ENCODE data around the gene SNX22. TPM values are rescaled to one million over a fixed set of nuclear protein-coding genes. Genes with fewer than 3 reads are reported as not detected.

SNX22 gene
- total RNA-seq, 1 donor from 2014 or later = 0.78 TPM

DNA sequence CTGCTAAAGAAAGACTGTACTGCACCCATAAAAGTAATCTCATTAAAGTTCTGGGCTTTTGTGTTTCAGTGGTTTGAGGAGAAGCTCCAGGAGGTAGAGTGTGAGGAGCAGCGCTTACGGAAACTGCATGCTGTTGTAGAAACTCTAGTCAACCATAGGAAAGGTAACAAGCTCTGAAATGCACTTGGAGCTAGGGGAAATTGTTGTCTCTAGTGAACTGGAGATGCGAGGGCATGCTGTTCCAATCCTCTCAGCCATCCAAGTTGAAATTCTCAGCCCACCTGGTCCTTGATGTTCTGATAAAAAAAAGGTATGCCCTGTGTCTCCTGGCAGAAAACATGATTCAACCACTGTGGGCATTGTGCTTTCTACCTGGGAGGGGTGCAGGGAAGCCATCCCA lies 21.4 kb upstream of the SNX22 start:
- DNase-seq (ENCODE audit: low spot score in 2 of 2, unreplicated experiment in 2 of 2) = no peak
- H3K27me3 Mint-ChIP-seq (ENCODE audit: low read depth) = no peaks in the 10 kb centered on the region
- no peaks in the 10 kb centered on the region for H3K4me1 Mint-ChIP-seq
- H3K4me3 Mint-ChIP-seq = no peak overlapping the region
- no peaks in the 10 kb centered on the region for H3K9me3 Mint-ChIP-seq
- H3K27ac Mint-ChIP-seq = no peak overlapping the region
- H3K36me3 Mint-ChIP-seq = peaks cover 42% of the 10 kb centered on the region
- no peak for TF ChIP-seq CTCF (IDR thresholded peaks at IDR 0.05; ENCODE audit: unreplicated experiment)

DNA sequence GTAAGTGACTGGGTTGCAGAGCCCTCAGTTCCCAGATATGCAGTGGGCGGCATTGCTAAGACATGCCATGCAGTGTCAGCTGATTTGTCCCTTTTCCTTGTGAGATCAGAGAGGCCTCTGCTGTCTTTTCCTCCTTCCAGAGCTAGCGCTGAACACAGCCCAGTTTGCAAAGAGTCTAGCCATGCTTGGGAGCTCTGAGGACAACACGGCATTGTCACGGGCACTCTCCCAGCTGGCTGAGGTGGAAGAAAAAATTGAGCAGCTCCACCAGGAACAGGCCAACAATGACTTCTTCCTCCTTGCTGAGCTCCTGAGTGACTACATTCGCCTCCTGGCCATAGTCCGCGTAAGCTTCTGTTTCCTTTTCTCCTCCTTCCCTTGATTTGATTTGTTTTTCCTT lies 20.0 kb upstream of the SNX22 start:
- Mint-ChIP-seq H3K27me3 (ENCODE audit: low read depth) (no peaks in the 10 kb centered on the region), H3K27ac (no peak overlapping the region), H3K36me3 (peaks cover 37% of the 10 kb centered on the region), H3K9me3 (no peaks in the 10 kb centered on the region), H3K4me1 (no peaks in the 10 kb centered on the region), H3K4me3 (no peak overlapping the region)
- no peak for DNase-seq (ENCODE audit: low spot score in 2 of 2, unreplicated experiment in 2 of 2)
- TF ChIP-seq CTCF (IDR thresholded peaks at IDR 0.05; ENCODE audit: unreplicated experiment) = no peak

DNA sequence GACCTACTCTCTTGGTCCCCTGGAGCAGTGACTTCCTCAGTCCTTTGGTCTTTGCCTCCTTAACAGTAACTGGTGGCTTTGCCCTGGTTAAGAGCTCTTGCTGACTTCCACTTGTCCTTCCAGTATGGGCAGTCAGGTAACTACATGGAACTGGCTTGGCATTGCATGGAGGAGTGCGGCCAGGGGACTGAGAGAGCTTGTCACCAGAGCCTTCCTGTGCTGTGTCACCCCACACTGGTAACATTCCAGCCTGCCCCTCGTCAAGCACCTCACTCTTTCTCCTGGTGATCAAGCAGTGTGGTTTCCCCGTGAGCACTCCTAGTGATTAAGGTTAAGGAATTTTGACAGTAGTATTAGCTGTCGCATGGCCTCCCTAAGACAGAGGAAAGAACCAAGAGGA lies 19.3 kb upstream of the SNX22 start:
- Mint-ChIP-seq H3K27ac (no peak overlapping the region), H3K36me3 (peaks cover 39% of the 10 kb centered on the region), H3K4me1 (no peaks in the 10 kb centered on the region), H3K4me3 (no peak overlapping the region), H3K27me3 (ENCODE audit: low read depth) (no peaks in the 10 kb centered on the region), H3K9me3 (no peaks in the 10 kb centered on the region)
- TF ChIP-seq CTCF (IDR thresholded peaks at IDR 0.05; ENCODE audit: unreplicated experiment) = no peak
- no peak for DNase-seq (ENCODE audit: low spot score in 2 of 2, unreplicated experiment in 2 of 2)

- no peak overlapping the region for H3K27ac Mint-ChIP-seq
- no peak for DNase-seq (ENCODE audit: low spot score in 2 of 2, unreplicated experiment in 2 of 2)
- H3K27me3 Mint-ChIP-seq (ENCODE audit: low read depth) = no peaks in the 10 kb centered on the region
- no peak overlapping the region for H3K4me3 Mint-ChIP-seq
- peaks cover 28% of the 10 kb centered on the region for H3K36me3 Mint-ChIP-seq
- TF ChIP-seq CTCF (IDR thresholded peaks at IDR 0.05; ENCODE audit: unreplicated experiment) = no peak
- H3K9me3 Mint-ChIP-seq = no peaks in the 10 kb centered on the region
- H3K4me1 Mint-ChIP-seq = no peaks in the 10 kb centered on the region
Observed at GRCh38 chr15:64133623-64134344, 17.7 kb upstream of the SNX22 start.

- H3K36me3 Mint-ChIP-seq = peaks cover 28% of the 10 kb centered on the region
- no peak for TF ChIP-seq CTCF (IDR thresholded peaks at IDR 0.05; ENCODE audit: unreplicated experiment)
- no peaks in the 10 kb centered on the region for H3K27me3 Mint-ChIP-seq (ENCODE audit: low read depth)
- no peak overlapping the region for H3K4me3 Mint-ChIP-seq
- H3K9me3 Mint-ChIP-seq = no peaks in the 10 kb centered on the region
- no peaks in the 10 kb centered on the region for H3K4me1 Mint-ChIP-seq
- DNase-seq (ENCODE audit: low spot score in 2 of 2, unreplicated experiment in 2 of 2) = no peak
- H3K27ac Mint-ChIP-seq = no peak overlapping the region
Observed at GRCh38 chr15:64134345-64134829, 17.1 kb upstream of the SNX22 start.
